ENCODE results near the gene F8. TPM values are rescaled to one million over a fixed set of nuclear protein-coding genes. Genes with fewer than 3 reads are reported as not detected.
"Not testable (repeated sequence)": the region's sequence is repeated elsewhere in the genome, so short reads cannot be mapped to it uniquely, and the experiment has no call there.

Gene F8
- total RNA-seq, 1 experiment from 2014 or later, result 0.91 TPM

DNA sequence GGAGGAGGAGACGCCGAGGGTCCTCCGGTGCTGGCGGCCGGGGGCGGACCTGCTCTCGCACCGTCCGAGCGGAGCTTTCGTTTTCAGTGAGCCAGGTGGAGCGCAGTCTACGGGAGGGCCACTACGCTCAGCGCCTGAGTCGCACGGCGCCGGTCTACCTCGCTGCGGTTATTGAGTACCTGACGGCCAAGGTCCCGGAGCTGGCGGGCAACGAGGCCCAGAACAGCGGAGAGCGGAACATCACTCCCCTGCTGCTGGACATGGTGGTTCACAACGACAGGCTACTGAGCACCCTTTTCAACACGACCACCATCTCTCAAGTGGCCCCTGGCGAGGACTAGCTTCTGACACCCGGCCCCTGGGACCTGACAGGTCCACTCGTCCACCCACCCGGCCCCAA lies 137.5 kb downstream of the F8 start:
- intact Hi-C loops (cut with micrococcal nuclease); H3K27me3 ChIP-seq (ENCODE audit: low read length); POLR2A ChIA-PET (ENCODE audit: unreplicated experiment); H3K4me3 ChIP-seq (ENCODE audit: low read length); H3K36me3 ChIP-seq (ENCODE audit: low read depth, low read length); H3K79me2 ChIP-seq (ENCODE audit: low read length); ATAC-seq; H3K9me3 ChIP-seq (ENCODE audit: low read length); H3K27ac ChIP-seq (ENCODE audit: low read length); DNase-seq; CTCF ChIA-PET; H4K20me1 ChIP-seq (ENCODE audit: low read length); H2AFZ ChIP-seq (ENCODE audit: low read length); BruUV-seq (replicated peaks); H3K9me2 ChIP-seq (replicated peaks; ENCODE audit: low read length); H3K4me1 ChIP-seq (ENCODE audit: insufficient read depth, low read length); H3K4me2 ChIP-seq (ENCODE audit: low read length); H3K9ac ChIP-seq (ENCODE audit: low read length); H3F3A ChIP-seq (ENCODE audit: low read length, unreplicated experiment): not testable (repeated sequence)

DNA sequence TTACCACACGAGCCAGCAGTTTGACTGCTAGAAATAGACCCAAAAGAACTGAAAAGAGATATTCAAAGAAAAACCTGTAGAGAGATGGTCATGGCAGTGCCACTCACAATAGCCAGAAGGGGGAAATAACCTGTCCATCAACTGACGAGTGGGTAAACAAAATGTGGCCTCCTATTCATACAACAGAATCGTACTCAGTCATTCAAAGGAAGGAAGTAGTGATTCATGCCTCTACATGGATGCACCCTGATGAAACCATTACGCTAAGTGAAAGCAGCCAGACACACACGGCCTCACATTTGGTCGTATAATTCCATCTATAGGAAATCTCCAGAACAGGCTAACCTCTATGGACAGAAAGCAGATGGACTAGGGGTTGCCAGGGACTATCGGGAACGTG lies 138.5 kb downstream of the F8 start:
- H4K20me1 ChIP-seq (ENCODE audit: low read length); DNase-seq; H2AFZ ChIP-seq (ENCODE audit: low read length); H3K4me2 ChIP-seq (ENCODE audit: low read length); H3F3A ChIP-seq (ENCODE audit: low read length, unreplicated experiment); H3K9me2 ChIP-seq (replicated peaks; ENCODE audit: low read length); H3K9me3 ChIP-seq (ENCODE audit: low read length); ATAC-seq; POLR2A ChIA-PET (ENCODE audit: unreplicated experiment); H3K27ac ChIP-seq (ENCODE audit: low read length); H3K9ac ChIP-seq (ENCODE audit: low read length); H3K27me3 ChIP-seq (ENCODE audit: low read length); H3K36me3 ChIP-seq (ENCODE audit: low read depth, low read length); BruUV-seq (replicated peaks); H3K4me1 ChIP-seq (ENCODE audit: insufficient read depth, low read length); H3K4me3 ChIP-seq (ENCODE audit: low read length); H3K79me2 ChIP-seq (ENCODE audit: low read length); CTCF ChIA-PET; intact Hi-C loops (cut with micrococcal nuclease): not testable (repeated sequence)

DNA sequence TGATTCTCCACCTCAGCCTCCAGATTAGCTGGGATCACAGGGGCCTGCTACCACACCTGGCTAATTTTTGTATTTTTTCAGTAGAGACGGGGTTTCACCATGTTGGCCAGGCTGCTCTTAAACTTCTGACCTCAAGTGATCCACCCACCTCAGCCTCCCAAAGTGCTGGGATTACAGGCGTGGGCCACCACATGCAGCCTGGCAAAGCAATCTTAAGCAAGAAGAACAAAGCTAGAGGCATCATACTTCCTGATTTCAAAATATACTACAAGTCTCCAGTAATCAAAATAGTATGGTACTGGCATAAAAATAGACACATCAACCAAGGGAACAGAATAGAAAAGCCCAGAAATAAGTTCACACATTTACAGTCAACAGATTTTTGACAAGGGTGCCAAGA lies 149.2 kb downstream of the F8 start:
- H3F3A ChIP-seq (ENCODE audit: low read length, unreplicated experiment), result no peaks in the 10 kb centered on the region
- no peaks in the 10 kb centered on the region for H3K27me3 ChIP-seq (ENCODE audit: low read length)
- CTCF ChIA-PET, result no interaction called here
- no peak overlapping the region for H3K27ac ChIP-seq (ENCODE audit: low read length)
- no peak overlapping the region for H2AFZ ChIP-seq (ENCODE audit: low read length)
- no peaks in the 10 kb centered on the region for H4K20me1 ChIP-seq (ENCODE audit: low read length)
- no peak for DNase-seq
- BruUV-seq (replicated peaks), result no TSS peak
- H3K79me2 ChIP-seq (ENCODE audit: low read length), result no peaks in the 10 kb centered on the region
- no peaks in the 10 kb centered on the region for H3K9me3 ChIP-seq (ENCODE audit: low read length)
- POLR2A ChIA-PET (ENCODE audit: unreplicated experiment), result no interaction called here
- ATAC-seq, result no peak
- no peak overlapping the region for H3K4me3 ChIP-seq (ENCODE audit: low read length)
- TF ChIP-seq, protein P1, sequence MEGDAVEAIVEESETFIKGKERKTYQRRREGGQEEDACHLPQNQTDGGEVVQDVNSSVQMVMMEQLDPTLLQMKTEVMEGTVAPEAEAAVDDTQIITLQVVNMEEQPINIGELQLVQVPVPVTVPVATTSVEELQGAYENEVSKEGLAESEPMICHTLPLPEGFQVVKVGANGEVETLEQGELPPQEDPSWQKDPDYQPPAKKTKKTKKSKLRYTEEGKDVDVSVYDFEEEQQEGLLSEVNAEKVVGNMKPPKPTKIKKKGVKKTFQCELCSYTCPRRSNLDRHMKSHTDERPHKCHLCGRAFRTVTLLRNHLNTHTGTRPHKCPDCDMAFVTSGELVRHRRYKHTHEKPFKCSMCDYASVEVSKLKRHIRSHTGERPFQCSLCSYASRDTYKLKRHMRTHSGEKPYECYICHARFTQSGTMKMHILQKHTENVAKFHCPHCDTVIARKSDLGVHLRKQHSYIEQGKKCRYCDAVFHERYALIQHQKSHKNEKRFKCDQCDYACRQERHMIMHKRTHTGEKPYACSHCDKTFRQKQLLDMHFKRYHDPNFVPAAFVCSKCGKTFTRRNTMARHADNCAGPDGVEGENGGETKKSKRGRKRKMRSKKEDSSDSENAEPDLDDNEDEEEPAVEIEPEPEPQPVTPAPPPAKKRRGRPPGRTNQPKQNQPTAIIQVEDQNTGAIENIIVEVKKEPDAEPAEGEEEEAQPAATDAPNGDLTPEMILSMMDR (conservative IDR thresholded peaks at IDR 0.05; ENCODE audit: low read depth, low read length), result no peak
- TF ChIP-seq EZH2 (IDR thresholded peaks at IDR 0.05; ENCODE audit: low read length, unreplicated experiment), result no peak
- TF ChIP-seq EZH2phosphoT487 (IDR thresholded peaks at IDR 0.05; ENCODE audit: borderline replicate concordance, low read length), result no peak
- no peaks in the 10 kb centered on the region for H3K36me3 ChIP-seq (ENCODE audit: low read depth, low read length)
- no peaks in the 10 kb centered on the region for H3K9me2 ChIP-seq (replicated peaks; ENCODE audit: low read length)
- H3K4me2 ChIP-seq (ENCODE audit: low read length), result no peak overlapping the region
- H3K4me1 ChIP-seq (ENCODE audit: insufficient read depth, low read length), result no peaks in the 10 kb centered on the region
- H3K9ac ChIP-seq (ENCODE audit: low read length), result no peak overlapping the region
- intact Hi-C loops (cut with micrococcal nuclease), result no loop called here

DNA sequence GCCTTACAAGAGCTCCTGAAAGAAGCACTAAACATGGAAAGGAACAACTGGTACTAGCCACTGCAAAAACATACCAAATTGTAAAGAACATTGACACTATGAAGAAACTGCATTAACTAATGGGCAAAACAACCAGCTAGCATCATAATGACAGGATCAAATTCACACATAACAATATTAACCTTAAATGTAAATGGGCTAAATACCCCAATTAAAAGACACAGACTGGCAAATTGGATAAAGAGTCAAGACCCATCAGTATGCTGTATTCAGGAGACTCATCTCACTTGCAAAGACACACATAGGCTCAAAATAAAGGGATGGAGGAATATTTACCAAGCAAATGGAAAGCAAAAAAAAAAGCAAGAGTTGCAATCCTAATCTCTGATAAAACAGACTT lies 154.0 kb downstream of the F8 start:
- H4K20me1 ChIP-seq (ENCODE audit: low read length); H3K4me3 ChIP-seq (ENCODE audit: low read length); BruUV-seq (replicated peaks); H3K9ac ChIP-seq (ENCODE audit: low read length); H3K9me3 ChIP-seq (ENCODE audit: low read length); H3K4me1 ChIP-seq (ENCODE audit: insufficient read depth, low read length); H2AFZ ChIP-seq (ENCODE audit: low read length); H3K4me2 ChIP-seq (ENCODE audit: low read length); H3F3A ChIP-seq (ENCODE audit: low read length, unreplicated experiment); ATAC-seq; H3K27ac ChIP-seq (ENCODE audit: low read length); intact Hi-C loops (cut with micrococcal nuclease); H3K9me2 ChIP-seq (replicated peaks; ENCODE audit: low read length); POLR2A ChIA-PET (ENCODE audit: unreplicated experiment); DNase-seq; H3K79me2 ChIP-seq (ENCODE audit: low read length); H3K27me3 ChIP-seq (ENCODE audit: low read length); CTCF ChIA-PET; H3K36me3 ChIP-seq (ENCODE audit: low read depth, low read length): not testable (repeated sequence)
